ENCODE results near the gene GLDN.

GLDN gene

DNA sequence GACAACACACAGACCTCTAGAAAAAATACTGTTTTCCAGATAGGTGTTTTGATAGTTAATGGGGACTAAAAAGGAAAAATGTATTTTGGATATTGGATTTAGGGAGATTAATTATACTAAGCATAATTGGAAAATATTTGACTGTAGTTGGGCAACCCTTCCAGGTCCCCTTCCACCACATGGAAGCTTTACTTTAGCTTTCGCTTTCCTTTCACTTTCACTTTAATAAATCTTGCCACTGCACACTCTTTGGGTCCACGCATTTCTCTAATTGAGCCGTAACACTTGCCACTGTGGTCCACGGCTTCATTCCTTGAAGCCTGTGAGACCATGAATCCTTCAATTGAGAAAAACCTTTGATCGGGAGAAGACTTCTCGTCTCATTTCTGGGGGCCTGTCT lies 15.5 kb downstream of the GLDN start:
- DNase-seq (ENCODE audit: low spot score) = no peak

- DNase-seq (ENCODE audit: low spot score) = no peak
Observed at GRCh38 chr15:51359981-51360380, 18.5 kb downstream of the GLDN start.

DNA sequence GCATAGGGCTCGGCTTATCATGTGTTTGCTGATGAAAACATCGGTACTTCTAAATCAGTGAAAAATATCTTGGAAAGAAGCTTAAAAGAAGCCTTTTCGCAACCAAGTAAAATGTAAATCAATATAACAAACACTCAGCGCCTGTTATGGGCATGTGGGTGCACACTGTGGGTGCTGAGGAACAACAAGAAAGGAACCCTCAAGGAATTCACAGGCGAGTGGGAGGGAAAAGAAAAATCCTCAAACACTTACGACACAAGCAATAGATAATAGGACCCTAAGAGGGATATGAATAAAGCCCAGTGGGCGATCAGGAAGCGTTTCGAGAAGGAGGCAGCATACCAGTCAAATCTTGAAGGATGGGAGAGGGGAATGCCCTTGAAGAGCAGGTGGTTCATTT lies 21.9 kb downstream of the GLDN start:
- no peak for DNase-seq (ENCODE audit: low spot score)

- no peak for DNase-seq (ENCODE audit: low spot score)
Observed at GRCh38 chr15:51365417-51365816, 24.0 kb downstream of the GLDN start.

DNA sequence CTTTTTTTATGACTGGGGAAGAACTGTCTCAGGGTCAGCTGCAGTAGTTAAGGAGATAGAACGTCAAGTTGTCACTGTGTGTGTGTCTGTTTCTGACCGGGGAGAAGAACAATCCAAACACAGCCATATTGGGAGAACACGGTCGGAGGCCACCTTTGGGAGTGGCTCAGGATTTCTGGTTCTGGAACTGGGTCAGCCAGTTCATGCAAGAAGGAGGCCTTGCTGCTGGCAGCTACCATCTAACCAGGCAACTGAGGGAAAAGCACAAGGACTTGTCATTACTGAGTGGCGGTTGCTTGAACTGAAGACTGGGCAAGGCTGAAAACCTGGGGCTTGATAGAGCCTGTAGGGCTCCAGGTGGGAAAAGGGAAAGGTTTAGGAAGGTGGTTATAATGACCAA lies 24.6 kb downstream of the GLDN start:
- DNase-seq (ENCODE audit: low spot score) = no peak

DNA sequence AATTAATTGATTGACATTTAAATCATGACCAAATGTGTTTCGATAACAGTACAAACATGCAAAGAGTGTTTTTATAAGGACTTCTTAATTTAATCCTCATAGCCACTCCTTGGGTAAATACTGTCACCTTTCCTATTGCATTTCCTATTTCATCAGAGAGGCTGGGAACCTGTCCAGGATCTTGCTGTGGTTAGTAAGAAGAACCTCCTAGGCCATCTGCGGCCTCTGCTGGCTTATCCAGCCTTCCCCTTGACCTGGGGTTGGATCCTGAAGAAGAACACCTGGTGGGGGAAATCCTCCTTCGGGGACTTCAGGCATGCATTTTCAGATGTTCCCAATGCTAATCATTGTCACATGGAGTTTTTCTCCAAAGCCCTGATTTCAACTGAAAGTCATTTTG lies 25.5 kb downstream of the GLDN start:
- DNase-seq (ENCODE audit: low spot score) = no peak

DNA sequence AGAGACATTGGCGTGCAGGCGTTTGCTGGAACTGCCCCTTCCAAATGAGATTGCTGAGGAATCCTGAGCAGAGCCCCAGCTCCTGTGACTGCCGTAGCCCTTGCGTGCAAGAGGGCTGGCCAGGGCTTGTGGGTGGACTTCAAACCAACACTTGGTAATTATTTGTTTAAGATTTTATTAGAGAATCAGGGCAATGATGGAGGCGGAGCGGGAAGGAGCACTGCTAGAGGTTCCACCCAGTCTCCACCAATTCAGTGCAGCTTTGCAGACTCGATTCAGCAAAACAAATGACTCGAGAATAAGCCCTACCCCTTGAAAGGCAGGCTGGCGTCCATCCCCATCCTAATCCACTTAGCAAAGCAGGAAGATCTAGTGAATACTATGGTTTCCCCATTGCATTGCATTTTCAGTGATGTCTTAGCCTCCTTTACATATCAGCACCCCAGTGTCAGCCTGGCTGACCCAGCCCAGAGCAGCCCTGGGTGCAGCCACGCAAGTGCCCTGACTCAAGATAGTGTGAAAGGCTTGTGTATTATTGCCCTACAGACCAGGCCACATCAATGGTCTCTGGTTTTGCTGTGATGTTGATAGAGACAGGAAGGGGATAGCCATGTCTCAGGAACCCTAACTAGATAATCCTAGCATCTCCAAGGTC lies 26.0 kb downstream of the GLDN start:
- no peak for DNase-seq (ENCODE audit: low spot score)

- DNase-seq (ENCODE audit: low spot score) = no peak
Observed at GRCh38 chr15:51368307-51368706, 26.9 kb downstream of the GLDN start.

DNA sequence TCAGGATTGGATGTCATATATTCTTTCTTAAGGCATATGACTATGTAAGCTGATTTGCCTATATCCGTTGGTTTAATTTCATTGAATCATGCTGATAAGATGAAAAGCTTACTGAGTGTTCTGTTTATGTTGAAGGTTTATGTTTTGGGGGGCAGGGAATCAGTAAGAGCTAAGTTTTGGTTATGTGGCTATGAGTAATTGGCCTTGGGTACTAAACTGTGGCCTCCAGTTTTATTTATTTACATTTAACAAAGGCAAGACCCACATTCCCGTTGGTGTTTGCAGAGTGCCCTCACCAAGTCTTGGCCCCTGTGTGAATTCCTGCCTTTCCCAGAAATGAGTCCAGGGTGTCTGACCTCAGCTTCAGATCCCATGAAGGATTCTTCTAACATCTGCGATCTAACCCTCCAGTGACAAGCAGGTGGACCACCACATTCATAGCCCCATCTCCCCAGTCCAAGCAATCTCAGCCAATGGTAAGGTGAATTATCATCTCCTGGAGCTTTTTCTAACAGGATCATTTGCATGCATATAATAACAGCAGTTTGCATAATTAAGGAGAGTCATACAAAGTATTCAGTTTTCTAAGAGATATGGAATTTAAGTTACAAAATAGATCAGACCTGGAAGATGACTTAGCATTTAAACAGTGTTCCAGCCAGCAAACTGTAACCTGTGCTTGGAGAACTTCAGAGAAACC lies 27.4 kb downstream of the GLDN start:
- DNase-seq (ENCODE audit: low spot score) = no peak

DNA sequence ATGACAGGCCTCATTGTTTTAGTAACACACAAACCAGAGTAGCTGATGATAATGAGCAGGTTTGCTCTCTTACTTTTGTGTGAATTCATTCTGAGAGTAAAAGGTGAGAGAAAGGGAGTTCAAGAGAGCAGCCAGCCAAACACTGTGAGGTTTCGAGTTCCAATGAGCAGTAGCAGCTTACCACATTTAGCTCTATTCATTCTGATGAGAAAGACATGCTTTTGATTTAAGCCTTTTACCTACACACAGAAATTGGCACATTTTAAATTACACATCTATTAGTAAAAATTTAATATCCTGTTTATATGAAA lies 28.0 kb downstream of the GLDN start:
- no peak for DNase-seq (ENCODE audit: low spot score)

GRCh38 chr15:51371266-51371665 lies 29.8 kb downstream of the GLDN start:
- no peak for DNase-seq (ENCODE audit: low spot score)

DNA sequence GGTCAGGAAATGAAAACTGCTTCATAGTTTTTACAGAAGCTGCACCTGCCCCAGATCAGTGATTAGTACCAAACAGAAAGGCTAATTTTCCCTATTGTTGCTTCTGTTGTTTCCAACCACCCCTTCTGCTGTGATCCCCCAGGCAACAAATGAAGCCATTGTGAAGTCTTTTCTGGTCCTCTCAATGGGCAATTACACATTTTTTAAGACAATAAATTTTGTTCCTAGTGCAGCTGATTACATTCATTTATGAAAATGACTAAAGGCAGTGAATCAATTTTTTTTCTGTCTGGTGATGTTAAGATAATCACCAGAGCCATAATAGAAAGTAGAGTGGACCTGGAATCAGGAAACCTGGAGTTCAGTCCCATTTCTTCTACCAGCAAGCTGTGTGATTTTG lies 32.7 kb downstream of the GLDN start:
- DNase-seq (ENCODE audit: low spot score) = no peak

DNA sequence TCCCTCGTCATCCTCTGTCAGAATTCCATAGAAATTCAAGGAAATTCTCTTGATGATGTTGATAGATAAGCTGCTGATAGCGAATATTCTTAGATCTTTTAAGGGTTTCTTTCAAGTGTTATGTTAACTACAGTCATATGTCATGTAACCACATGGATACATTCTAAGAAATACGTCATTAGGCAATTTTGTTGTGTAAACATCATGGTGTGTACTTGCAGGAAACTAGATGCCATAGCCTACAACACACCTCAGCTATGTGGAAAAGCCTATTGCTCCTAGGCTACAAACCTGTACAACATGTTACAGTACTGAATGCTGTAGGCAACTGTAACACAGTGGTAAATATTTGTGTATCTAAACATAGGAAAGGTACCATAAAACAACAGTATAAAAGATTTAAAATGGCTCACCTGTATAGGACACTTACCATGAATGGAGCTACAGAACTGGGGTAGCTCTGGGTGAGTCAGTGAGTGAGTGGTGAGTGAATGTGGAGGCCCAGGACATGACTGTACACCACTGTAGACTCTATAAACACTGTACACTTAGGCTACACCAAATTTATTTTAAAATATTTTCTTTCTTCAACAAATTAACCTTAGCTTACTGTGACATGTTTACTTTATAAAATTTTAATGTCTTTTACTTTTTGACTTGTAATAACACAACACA lies 34.6 kb downstream of the GLDN start:
- no peak for DNase-seq (ENCODE audit: low spot score)

- no peak for DNase-seq (ENCODE audit: low spot score)
Observed at GRCh38 chr15:51377038-51377786, 35.8 kb downstream of the GLDN start.

- DNase-seq (ENCODE audit: low spot score) = no peak
Observed at GRCh38 chr15:51378406-51378805, 37.0 kb downstream of the GLDN start.

GRCh38 chr15:51379390-51379789 lies 37.9 kb downstream of the GLDN start:
- DNase-seq (ENCODE audit: low spot score) = no peak

DNA sequence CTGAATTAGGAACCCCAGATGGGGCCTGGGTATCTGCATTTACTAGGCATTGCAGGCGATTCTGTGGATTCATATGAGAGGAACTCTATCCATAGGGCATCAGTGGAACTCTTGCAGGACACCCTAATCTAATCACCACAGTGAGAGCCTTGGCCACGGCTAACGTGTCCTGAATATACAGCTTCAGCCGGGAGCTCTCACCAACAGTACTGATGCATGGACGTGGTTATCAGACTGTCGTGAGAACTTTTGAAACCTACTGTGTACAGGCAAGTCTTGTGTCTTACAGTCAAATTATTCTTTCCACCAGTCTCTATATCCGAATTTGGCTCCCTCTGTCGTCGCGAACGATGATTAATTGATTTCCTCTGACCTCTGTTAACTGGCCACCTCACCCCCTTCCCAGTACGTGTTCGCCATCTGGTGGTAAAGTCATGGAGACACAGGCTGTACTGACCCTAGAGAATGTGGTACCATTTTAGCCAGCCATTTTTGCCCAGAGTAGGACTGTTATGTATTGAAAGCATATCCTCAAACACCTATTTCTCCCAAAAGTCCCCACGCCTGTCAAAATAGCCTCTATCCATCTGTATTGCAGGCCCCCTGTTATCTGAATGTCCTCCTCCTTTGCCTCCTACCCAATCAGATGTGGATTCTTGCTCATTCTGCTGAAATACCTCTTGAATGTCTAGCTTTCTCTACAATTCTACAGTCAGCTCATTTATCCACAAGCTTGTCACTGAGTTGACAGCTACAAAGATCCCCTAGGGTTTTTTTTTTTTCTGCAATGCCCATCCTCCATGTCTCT lies 39.7 kb downstream of the GLDN start:
- peak; percentile 8 for DNase-seq (ENCODE audit: low spot score)

DNA sequence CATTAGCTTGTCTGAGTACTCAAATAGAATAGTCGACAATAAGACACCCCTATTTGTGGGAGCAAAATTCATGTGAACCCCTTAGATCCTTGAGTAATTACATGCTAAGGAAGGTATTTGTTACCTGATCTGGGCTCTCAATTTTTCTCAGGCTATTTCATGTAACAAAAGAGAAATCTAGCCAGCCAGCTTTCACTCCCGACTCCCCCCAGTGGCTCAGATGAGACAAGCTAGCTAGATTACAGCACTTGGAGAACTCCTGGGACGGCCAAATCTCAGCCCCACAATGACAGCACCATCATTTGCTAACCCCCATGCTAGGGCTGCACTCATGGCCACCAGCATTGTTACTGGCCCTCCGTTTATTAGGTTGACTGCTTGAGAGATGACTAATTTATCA lies 41.3 kb downstream of the GLDN start:
- no peak for DNase-seq (ENCODE audit: low spot score)

GRCh38 chr15:51386029-51386428 lies 44.6 kb downstream of the GLDN start:
- DNase-seq (ENCODE audit: low spot score) = no peak

DNA sequence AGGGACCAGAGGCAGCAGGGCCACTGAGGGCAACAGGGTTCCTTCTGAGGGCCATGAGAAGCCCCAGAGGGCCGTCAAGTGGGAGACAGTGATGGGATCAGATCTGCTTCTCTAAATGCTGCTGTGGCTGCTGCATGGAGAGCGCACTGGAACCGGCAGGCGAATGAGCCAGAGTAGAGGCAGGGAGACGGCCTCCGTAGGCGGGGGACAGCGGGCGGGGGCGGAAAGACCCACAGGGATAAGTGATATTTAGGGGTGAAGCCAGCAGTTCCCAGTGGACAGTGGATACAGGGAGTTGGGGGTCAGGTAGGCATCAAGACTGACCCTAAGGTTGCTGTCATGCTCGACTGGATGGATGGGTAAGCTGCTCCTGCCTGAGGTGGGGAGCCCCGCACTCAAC lies 45.0 kb downstream of the GLDN start:
- no peak for DNase-seq (ENCODE audit: low spot score)

GRCh38 chr15:51386960-51387698 lies 45.7 kb downstream of the GLDN start:
- no peak for DNase-seq (ENCODE audit: low spot score)

DNA sequence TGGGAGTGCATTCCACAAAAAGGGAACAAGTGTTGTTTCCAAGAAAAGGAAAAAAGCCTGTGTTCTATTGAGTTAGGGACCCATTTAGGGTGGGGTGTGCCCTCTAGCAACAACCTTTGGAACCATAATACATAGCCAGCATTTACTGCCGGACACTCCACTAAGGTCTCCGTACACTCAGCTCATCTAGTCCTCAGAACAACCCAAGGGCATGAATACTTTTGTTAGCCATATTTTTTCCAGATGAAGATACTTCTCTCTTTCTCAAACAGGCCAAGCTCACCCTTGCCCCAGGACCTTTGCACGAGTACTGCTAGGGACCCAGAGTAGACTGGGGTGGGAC lies 46.2 kb downstream of the GLDN start:
- DNase-seq (ENCODE audit: low spot score) = no peak
